Upper lobe of left lung (tissue), 4 donors: Measurements from ENCODE around the gene CSTF1.

Source experiments
- CTCF ChIP-seq, 6 experiments: fragments of 450-650 bp in 4 of 6; fragments of 200-600 bp in 2 of 6; sonication (generic) in 2 of 6; IDR thresholded peaks; one replicate each; pipeline ENCODE4 v1.5.1; 2016 to 2019; ENCODE audit warnings: antibody characterized with exemption in 6 of 6
- EP300 ChIP-seq, 4 donors: sonication (generic); formaldehyde crosslinking; IDR thresholded peaks; one replicate each; pipeline ENCODE4 v1.5.1; 2017; ENCODE audit warnings: antibody characterized with exemption in 4 of 4, control low read depth in 2 of 4
- POLR2A ChIP-seq, 4 donors: fragments of 450-650 bp; IDR thresholded peaks; one replicate each; pipeline ENCODE4 v1.5.1; 2016 to 2017; ENCODE audit warnings: antibody characterized with exemption in 4 of 4, mild to moderate bottlenecking in 2 of 4
- POLR2AphosphoS5 ChIP-seq, 2 donors: sonication (generic); formaldehyde crosslinking; IDR thresholded peaks; one replicate each; pipeline ENCODE4 v1.5.1; 2017; ENCODE audit warnings: antibody characterized with exemption in 2 of 2

GRCh38 chr20:56433880-56434255 lies 41.4 kb downstream of the CSTF1 start:
- TF ChIP-seq CTCF (IDR thresholded peaks at IDR 0.05) (no peak), POLR2A (IDR thresholded peaks at IDR 0.05) (no peak), POLR2AphosphoS5 (IDR thresholded peaks at IDR 0.05) (peak; percentile 25 to 51), EP300 (IDR thresholded peaks at IDR 0.05) (peak in 1 of 4 donors; percentile 16)
